ENCODE measurements around the gene MAPKAPK3. TPM values are rescaled to one million over a fixed set of nuclear protein-coding genes. Genes with fewer than 3 reads are reported as not detected.

The MAPKAPK3 gene
- total and polyA plus RNA-seq, 2 of the 8 experiments (the other 6 are each of a cell fraction or from before 2014, with no cell fraction given): 65.4 to 99.8 TPM

GRCh38 chr3:50571486-50571885 is 45.5 kb upstream of the MAPKAPK3 start (continued):
- TF ChIP-seq CHD7 (IDR thresholded peaks at IDR 0.05; ENCODE audit: insufficient replicate concordance, low read length): no peak
- no peak for TF ChIP-seq SUZ12 (IDR thresholded peaks at IDR 0.05; ENCODE audit: low read length)
- no peak for TF ChIP-seq SP1 (IDR thresholded peaks at IDR 0.05; ENCODE audit: low read depth, low read length)
